K562 (cell line): ENCODE results near the gene FMN1. TPM values are rescaled to one million over a fixed set of nuclear protein-coding genes. Genes with fewer than 3 reads are reported as not detected.

Experiments
- ATAC-seq: fragments of 200-7000 bp; cut with Tn5 transposase; 3 replicates; pipeline ENCODE4 v1.9.1; 2020; ENCODE audit warnings: moderate library complexity
- BruUV-seq: library from RNA; stranded (reverse); fragments of 400-500 nt; replicated peaks from 2 replicates; lab custom pipeline; 2021; lab: Mats Ljungman, UMichigan
- CTCF ChIA-PET: fragments of 300-600 bp; formaldehyde crosslinking; extraction: SDS; loops from one replicate; lab custom pipeline; 2021; ENCODE audit warnings: low intra/inter-chr PET ratio; lab: Yijun Ruan, JAX
- POLR2A ChIA-PET: fragments of 300-600, 350-650 bp; sonication (Branson Sonifier 250); formaldehyde crosslinking; extraction: SDS; loops from one replicate; lab custom pipeline; 2021; ENCODE audit warnings: antibody characterized with exemption, inconsistent platforms; lab: Yijun Ruan, JAX
- DNase-seq, 4 experiments: peaks; one replicate each; pipeline versions ENCODE4 v3.0.0 to v3.0.0-alpha.2; 2011 to 2018; ENCODE audit warnings: low spot score in 3 of 4, mixed read lengths in 3 of 4; ENCODE audit errors: extremely low read depth in 1 of 4
- FAIRE-seq: peaks from 2 replicates; lab custom pipeline; 2011; peaks lifted over from hg19 to GRCh38; lab: Jason Lieb, UNC
- H2AFZ ChIP-seq: 2 replicates; pipeline ENCODE4 v1.6.0; 2011; ENCODE audit warnings: low read depth, low read length, control low read depth, inconsistent platforms
- H3K27ac ChIP-seq: fragments of 200-600 bp; 3 replicates; pipeline ENCODE4 v1.8.0; 2011; ENCODE audit warnings: low read depth, mild to moderate bottlenecking, control low read depth, inconsistent platforms, low read length, moderate library complexity, mixed read lengths; ENCODE audit errors: extremely low read depth
- H3K27me3 ChIP-seq, 2 experiments: fragments of 300-600 bp in 1 of 2; 2 replicates in 1 of 2; 3 replicates in 1 of 2; pipeline versions ENCODE4 v1.6.0 to v1.8.0; 2011; ENCODE audit warnings: inconsistent platforms in 2 of 2, low read length in 2 of 2, mild to moderate bottlenecking in 1 of 2, mixed read lengths in 1 of 2, moderate library complexity in 1 of 2; ENCODE audit not compliant: control insufficient read depth in 2 of 2, insufficient read depth in 2 of 2
- H3K36me3 ChIP-seq: fragments of 300-600 bp; 3 replicates; pipeline ENCODE4 v1.8.0; 2011; ENCODE audit warnings: mild to moderate bottlenecking, low read length, inconsistent platforms; ENCODE audit not compliant: control insufficient read depth, insufficient read depth
- H3K4me1 ChIP-seq, 2 experiments: fragments of 200-600 bp in 1 of 2; replicated peaks in 1 of 2; 2 replicates in 1 of 2; 3 replicates in 1 of 2; pipeline versions ENCODE4 v1.5.1 to v1.8.0; 2011; ENCODE audit warnings: inconsistent platforms in 2 of 2, low read length in 2 of 2, mild to moderate bottlenecking in 1 of 2, mixed read lengths in 1 of 2, moderate library complexity in 1 of 2; ENCODE audit not compliant: control insufficient read depth in 2 of 2, insufficient read depth in 2 of 2
- H3K4me2 ChIP-seq: 2 replicates; pipeline ENCODE4 v1.6.1; 2011; ENCODE audit warnings: low read length, control low read depth, inconsistent platforms, mixed read lengths; ENCODE audit not compliant: insufficient read depth
- H3K4me3 ChIP-seq: fragments of 200-600 bp; sonication (generic), shearing (Covaris generic); 2 replicates; pipeline ENCODE4 v1.5.1; 2016; ENCODE audit warnings: control low read depth, inconsistent platforms
- H3K79me2 ChIP-seq: fragments of 200-600 bp; 3 replicates; pipeline ENCODE4 v1.8.0; 2011; ENCODE audit warnings: low read length, inconsistent platforms; ENCODE audit not compliant: control insufficient read depth, insufficient read depth
- H3K9ac ChIP-seq, 2 experiments: 2 replicates each; pipeline versions ENCODE4 v1.6.0 to v1.6.1; 2011; ENCODE audit warnings: low read depth in 2 of 2, low read length in 2 of 2, control low read depth in 1 of 2, inconsistent platforms in 1 of 2, mild to moderate bottlenecking in 1 of 2, mixed read lengths in 1 of 2; ENCODE audit not compliant: insufficient read depth in 1 of 2
- H3K9me1 ChIP-seq: one replicate; pipeline ENCODE4 v1.6.0; 2011; ENCODE audit warnings: inconsistent platforms, mild to moderate bottlenecking, low read length, moderate library complexity; ENCODE audit not compliant: control insufficient read depth, insufficient read depth
- H3K9me3 ChIP-seq: replicated peaks from 2 replicates; pipeline ENCODE4 v1.5.1; 2011; ENCODE audit warnings: low read depth, low read length, inconsistent platforms; ENCODE audit not compliant: control insufficient read depth, insufficient read depth
- H4K20me1 ChIP-seq: replicated peaks from 2 replicates; pipeline ENCODE4 v1.6.1; 2011; ENCODE audit warnings: low read length, inconsistent platforms, mixed read lengths; ENCODE audit not compliant: control insufficient read depth, insufficient read depth
- ESRRA ChIP-seq: fragments of 450-650 bp; IDR thresholded peaks from 2 replicates; pipeline ENCODE4 v1.6.1; 2014; ENCODE audit warnings: low read depth, mild to moderate bottlenecking, moderate library complexity, borderline replicate concordance
- OTX1 ChIP-seq: fragments of 450-650 bp; formaldehyde crosslinking; IDR thresholded peaks from 2 replicates; pipeline ENCODE4 v1.4.0; 2022; ENCODE audit warnings: mild to moderate bottlenecking
- POLR3A ChIP-seq: IDR thresholded peaks from 2 replicates; pipeline ENCODE4 v1.6.1; 2011; ENCODE audit warnings: borderline replicate concordance, mild to moderate bottlenecking, moderate library complexity; ENCODE audit not compliant: insufficient read length, insufficient read depth; ENCODE audit errors: extremely low read depth
- STAT6 ChIP-seq: sonication (generic); formaldehyde crosslinking; IDR thresholded peaks from 2 replicates; pipeline ENCODE4 v1.8.1; 2023; ENCODE audit warnings: mild to moderate bottlenecking, missing genetic modification reagents
- ZFPM2 ChIP-seq: fragments of 250-450 bp; sonication (Bioruptor Pico); IDR thresholded peaks from 2 replicates; pipeline ENCODE4 v1.5.1; 2022; ENCODE audit warnings: mild to moderate bottlenecking
- ZKSCAN8 ChIP-seq: fragments of 200-800 bp; sonication (Bioruptor generic); IDR thresholded peaks from 2 replicates; pipeline ENCODE4 v1.6.1; 2016; ENCODE audit warnings: missing genetic modification characterization, missing compliant biosample characterization
- ZNF3 ChIP-seq: fragments of 250-450 bp; sonication (Bioruptor Pico); IDR thresholded peaks from 2 replicates; pipeline ENCODE4 v1.5.0; 2021; ENCODE audit warnings: mild to moderate bottlenecking, moderate library complexity
- ZNF436 ChIP-seq: fragments of 250-450, 450-650 bp; sonication (Bioruptor Pico); formaldehyde crosslinking; IDR thresholded peaks from 2 replicates; pipeline ENCODE4 v1.7.0; 2020; ENCODE audit warnings: mild to moderate bottlenecking
- ZNF609 ChIP-seq: sonication (generic); formaldehyde crosslinking; IDR thresholded peaks from 2 replicates; pipeline ENCODE4 v1.8.1; 2023; ENCODE audit warnings: missing genetic modification reagents, mild to moderate bottlenecking, borderline replicate concordance
- WGBS: fragments of 100-300 bp; shearing (Covaris generic); methylation state at CpG from one replicate; pipeline ENCODE4 v1.1.6; 2016; ENCODE audit warnings: low coverage, mixed read lengths; ENCODE audit not compliant: insufficient coverage; ENCODE audit errors: missing lambda C conversion rate; 5-methylcytosine and 5-hydroxymethylcytosine counted together
- in situ Hi-C: fragments of 300-500 bp; cut with MboI; formaldehyde crosslinking; loops from 4 replicates; pipeline ENCODE4 v1.15.0; 2018; ENCODE audit warnings: inconsistent platforms, mixed read lengths
- intact Hi-C: fragments of 100-400 bp; cut with micrococcal nuclease; formaldehyde crosslinking; loops from 2 replicates; pipeline ENCODE4 v1.14.2; 2022
- polyA plus RNA-seq, 8 experiments: library from polyadenylated mRNA; depleted of rRNA in 4 of 8; stranded (reverse) in 5 of 8; unstranded in 3 of 8; fragments of >200 nt; fragmentation: Nextera tagmentation in 2 of 8; fragmentation: Illumina TruSeq in 1 of 8; extraction: Ambion mirVana in 2 of 8; extraction: Trizol in 1 of 8; gene quantifications; 2 replicates each; pipeline versions ENCODE4 v1.2.1 to v1.2.3, GENCODE V29; 2011 to 2014; ENCODE audit warnings: inconsistent platforms in 1 of 8, missing spikeins in 1 of 8
- total RNA-seq, 7 experiments: library from RNA; depleted of rRNA in 6 of 7; stranded (reverse); fragments of >200 nt in 6 of 7; fragmentation: Illumina TruSeq in 2 of 7; extraction: Trizol in 2 of 7; gene quantifications; 2 replicates each; pipeline versions ENCODE4 v1.2.1 to v1.2.3, GENCODE V29; 2011 to 2021; ENCODE audit warnings: low replicate concordance in 1 of 7

Gene FMN1
- total and polyA plus RNA-seq, 9 of the 15 experiments (the other 6 are each of a cell fraction or from before 2014, with no cell fraction given) = 0.03 to 0.07 (median 0.04) TPM; not detected in 6

GRCh38 chr15:32898414-32898813 is 296.1 kb downstream of the FMN1 start:
- H2AFZ ChIP-seq = no peak overlapping the region
- WGBS = 0% methylated on average over 4 of the region's 4 CpGs
- H3K4me2 ChIP-seq = no peak overlapping the region
- H3K27me3 ChIP-seq = peaks cover 3 to 5% of the 10 kb centered on the region in 2 experiments; a peak in 2 of 5 replicates
- intact Hi-C loops = no loop called here
- in situ Hi-C loops = no loop called here
- no peak overlapping the region for H3K27ac ChIP-seq
- H3K9me1 ChIP-seq = no peaks in the 10 kb centered on the region
- DNase-seq = no peak
- TF ChIP-seq ZKSCAN8 (CRISPR knock-in tag) = no peak
- CTCF ChIA-PET = no interaction called here
- POLR2A ChIA-PET = no interaction called here
- no peaks in the 10 kb centered on the region for H3K79me2 ChIP-seq
- ATAC-seq = no peak
- FAIRE-seq = no peak
- H3K4me3 ChIP-seq = no peak overlapping the region
- no peaks in the 10 kb centered on the region for H4K20me1 ChIP-seq
- H3K36me3 ChIP-seq = no peaks in the 10 kb centered on the region
- H3K4me1 ChIP-seq = no peaks in the 10 kb centered on the region
- no peaks in the 10 kb centered on the region for H3K9me3 ChIP-seq
- BruUV-seq = no TSS peak
- no peak overlapping the region for H3K9ac ChIP-seq

GRCh38 chr15:32893421-32893820 is 301.1 kb downstream of the FMN1 start:
- Histone ChIP-seq H3K4me3 (no peak overlapping the region), H3K27me3 (no peaks in the 10 kb centered on the region), H3K27ac (no peak overlapping the region), H3K79me2 (no peaks in the 10 kb centered on the region), H3K9me1 (no peaks in the 10 kb centered on the region), H3K4me2 (no peak overlapping the region), H3K9ac (no peak overlapping the region), H4K20me1 (no peaks in the 10 kb centered on the region), H3K4me1 (no peaks in the 10 kb centered on the region), H3K36me3 (no peaks in the 10 kb centered on the region), H2AFZ (no peak overlapping the region), H3K9me3 (no peaks in the 10 kb centered on the region)
- in situ Hi-C loops (no loop called here), intact Hi-C loops (no loop called here)
- DNase-seq = no peak
- POLR2A ChIA-PET = interaction anchor here (0.6 kb wide), 1 partner anchor 22 kb away, joined by 3 read pairs; no protein-coding TSS in a partner anchor
- no peak for ATAC-seq
- CTCF ChIA-PET = no interaction called here
- no TSS peak for BruUV-seq
- FAIRE-seq = no peak
- TF ChIP-seq ZNF609 = no peak
- TF ChIP-seq ZNF436 = no peak
- TF ChIP-seq ESRRA = no peak
- no peak for TF ChIP-seq OTX1 (CRISPR knock-in tag)
- no peak for TF ChIP-seq POLR3A
- TF ChIP-seq ZFPM2 (CRISPR knock-in tag) = no peak
- no peak for TF ChIP-seq STAT6 (CRISPR knock-in tag)
- no peak for TF ChIP-seq ZNF3 (CRISPR knock-in tag)
